ENCODE measurements around the gene ARID4A.
"Not testable (repeated sequence)": the region's sequence is repeated elsewhere in the genome, so short reads cannot be mapped to it uniquely, and the experiment has no call there.

Gene ARID4A, protein sequence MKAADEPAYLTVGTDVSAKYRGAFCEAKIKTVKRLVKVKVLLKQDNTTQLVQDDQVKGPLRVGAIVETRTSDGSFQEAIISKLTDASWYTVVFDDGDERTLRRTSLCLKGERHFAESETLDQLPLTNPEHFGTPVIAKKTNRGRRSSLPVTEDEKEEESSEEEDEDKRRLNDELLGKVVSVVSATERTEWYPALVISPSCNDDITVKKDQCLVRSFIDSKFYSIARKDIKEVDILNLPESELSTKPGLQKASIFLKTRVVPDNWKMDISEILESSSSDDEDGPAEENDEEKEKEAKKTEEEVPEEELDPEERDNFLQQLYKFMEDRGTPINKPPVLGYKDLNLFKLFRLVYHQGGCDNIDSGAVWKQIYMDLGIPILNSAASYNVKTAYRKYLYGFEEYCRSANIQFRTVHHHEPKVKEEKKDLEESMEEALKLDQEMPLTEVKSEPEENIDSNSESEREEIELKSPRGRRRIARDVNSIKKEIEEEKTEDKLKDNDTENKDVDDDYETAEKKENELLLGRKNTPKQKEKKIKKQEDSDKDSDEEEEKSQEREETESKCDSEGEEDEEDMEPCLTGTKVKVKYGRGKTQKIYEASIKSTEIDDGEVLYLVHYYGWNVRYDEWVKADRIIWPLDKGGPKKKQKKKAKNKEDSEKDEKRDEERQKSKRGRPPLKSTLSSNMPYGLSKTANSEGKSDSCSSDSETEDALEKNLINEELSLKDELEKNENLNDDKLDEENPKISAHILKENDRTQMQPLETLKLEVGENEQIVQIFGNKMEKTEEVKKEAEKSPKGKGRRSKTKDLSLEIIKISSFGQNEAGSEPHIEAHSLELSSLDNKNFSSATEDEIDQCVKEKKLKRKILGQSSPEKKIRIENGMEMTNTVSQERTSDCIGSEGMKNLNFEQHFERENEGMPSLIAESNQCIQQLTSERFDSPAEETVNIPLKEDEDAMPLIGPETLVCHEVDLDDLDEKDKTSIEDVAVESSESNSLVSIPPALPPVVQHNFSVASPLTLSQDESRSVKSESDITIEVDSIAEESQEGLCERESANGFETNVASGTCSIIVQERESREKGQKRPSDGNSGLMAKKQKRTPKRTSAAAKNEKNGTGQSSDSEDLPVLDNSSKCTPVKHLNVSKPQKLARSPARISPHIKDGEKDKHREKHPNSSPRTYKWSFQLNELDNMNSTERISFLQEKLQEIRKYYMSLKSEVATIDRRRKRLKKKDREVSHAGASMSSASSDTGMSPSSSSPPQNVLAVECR

DNA sequence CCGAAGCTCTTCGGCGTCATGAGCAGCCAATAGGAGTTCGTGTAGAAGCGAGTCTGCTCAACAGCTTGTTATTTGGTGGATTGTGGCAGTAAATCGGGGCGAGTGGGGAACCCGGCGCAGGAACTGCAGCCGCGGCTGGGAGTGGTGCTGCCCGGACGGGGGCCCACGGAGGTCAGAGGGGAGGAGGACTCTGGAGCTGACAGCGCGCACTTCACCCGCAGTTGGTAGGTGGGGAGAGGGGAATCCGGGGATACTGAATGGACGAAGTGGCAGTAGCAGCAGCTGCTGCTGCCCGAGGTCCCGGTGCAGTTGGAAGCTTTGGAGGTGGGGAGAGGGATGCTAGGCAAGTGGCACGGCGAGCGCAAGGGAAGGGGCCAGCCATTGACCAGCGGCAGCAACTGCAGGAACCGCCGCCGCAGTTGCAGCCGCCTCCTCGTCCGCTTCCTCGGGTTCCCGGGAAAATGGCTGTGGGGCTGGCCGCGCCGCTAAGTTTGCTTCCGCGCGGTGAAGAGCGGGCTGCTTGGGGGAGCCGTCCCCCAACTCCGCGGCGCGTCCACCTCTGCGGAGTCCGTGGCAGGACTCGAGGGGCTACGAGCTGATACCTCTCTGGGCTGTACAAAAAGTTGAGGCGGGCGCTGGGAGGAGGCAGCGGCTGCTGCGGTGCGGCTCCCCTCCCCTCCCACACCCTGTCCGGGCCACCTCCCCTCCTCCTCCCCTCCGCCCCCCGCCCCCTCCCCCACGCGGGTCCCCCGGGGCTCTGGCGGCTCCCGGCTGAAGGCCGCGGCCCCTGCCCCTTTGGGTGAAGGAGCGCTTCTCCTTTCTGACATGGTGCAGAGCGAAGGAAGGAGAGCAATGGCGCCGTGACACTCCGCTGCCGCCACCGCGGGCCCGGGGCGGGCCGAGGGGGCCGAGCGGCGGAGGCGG is at the start of gene ARID4A:
TSS of gene ARID4A (plus strand) at position 79 of the 924 bp plus-strand sequence. CDS start 1,300 bp downstream, outside the sequence.
- DNase-seq (ENCODE audit: low read depth) = no peak

DNA sequence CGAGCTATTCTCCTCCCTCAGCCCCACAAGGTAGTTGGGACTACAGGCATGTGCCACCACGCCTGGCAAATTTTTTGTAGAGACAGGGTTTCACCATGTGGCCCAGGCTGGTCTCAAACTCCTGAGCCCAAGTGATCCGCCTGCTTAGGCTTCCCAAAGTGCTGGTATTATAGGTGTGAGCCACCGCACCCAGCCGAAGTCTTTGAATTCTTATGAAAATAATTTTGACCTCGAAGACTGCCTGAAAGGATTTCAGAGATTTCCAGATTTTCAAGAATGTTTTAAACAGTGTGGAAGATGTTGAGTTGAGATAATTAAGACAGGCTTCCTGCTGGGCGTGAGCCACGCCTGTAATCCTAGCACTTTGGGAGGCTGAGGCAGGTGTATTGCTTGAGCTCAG is 48.7 kb upstream of the ARID4A start:
- DNase-seq (ENCODE audit: low read depth) = no peak

DNA sequence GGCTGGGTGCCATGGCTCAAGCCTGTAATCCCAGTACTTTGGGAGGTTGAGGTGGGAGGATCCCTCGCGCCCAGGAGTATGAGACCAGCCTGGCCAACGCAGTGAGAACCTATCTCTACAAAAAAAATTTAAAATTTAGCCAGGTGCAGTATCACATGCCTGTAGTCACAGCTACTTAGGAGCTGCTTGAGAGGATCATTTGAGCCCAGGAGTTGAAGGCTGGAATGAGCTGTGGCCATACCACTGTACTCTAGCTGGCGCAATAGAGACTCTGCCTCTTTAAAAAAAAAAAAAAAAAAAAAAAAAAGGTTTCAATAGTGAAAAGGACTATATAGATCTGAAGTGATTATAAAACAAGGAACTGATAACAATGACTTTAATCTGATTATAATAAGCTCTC is 40.2 kb upstream of the ARID4A start:
- no peak for DNase-seq (ENCODE audit: low read depth)

DNA sequence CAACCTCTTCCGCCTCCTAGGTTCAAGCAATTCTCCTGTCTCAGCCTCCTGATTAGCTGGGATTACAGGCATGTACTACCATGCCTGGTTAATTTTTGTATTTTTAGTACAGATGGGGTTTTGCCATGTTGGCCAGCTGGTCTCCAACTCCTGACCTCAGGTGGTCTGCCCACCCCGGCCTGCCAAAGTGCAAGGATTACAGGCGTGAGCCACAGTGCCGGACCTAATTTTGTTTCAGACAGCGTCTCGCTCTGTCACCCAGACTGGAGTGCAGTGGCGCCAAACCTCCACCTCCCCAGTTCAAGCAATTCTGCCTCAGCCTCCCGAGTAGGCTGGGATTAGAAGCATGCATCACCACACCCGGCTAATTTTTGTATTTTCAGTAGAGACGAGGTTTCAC is 36.4 kb upstream of the ARID4A start:
- DNase-seq (ENCODE audit: low read depth) = not testable (repeated sequence)

DNA sequence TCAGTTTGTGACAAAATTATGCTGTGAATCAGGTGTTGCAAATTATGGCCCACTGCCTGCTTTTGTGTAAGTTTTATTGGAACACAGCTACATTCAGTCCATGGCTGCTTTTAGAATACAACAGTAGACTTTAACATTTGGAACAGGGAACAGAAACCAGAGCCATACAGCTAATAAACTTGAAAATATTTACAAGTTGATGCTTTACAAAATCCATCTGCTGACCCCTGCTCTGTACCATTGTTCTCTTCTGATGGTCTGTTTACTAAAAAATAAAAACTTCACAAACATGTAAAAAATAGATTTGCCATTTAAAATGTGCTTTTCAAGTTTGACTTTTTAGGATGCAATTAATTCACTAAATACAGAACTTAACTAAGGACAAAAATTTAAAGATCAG is 33.0 kb upstream of the ARID4A start:
- no peak for DNase-seq (ENCODE audit: low read depth)

DNA sequence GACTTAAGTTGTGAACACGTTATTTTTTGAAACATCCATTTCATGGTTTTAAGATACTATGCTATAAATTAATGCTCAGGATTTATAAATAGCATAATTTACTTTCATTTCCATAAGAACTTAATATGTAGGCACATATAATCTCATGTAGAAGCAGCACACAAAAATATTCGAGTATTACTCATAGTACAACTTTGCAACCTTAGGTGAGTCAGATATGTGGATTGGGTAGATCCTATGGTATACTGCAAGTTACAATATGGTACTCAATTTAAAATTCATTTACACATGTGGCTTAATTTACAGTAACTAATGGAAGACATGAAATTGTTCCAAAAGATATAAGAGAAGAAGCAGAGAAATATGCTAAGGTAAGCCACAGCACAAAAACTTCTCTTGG is 27.7 kb upstream of the ARID4A start:
- DNase-seq (ENCODE audit: low read depth) = no peak

DNA sequence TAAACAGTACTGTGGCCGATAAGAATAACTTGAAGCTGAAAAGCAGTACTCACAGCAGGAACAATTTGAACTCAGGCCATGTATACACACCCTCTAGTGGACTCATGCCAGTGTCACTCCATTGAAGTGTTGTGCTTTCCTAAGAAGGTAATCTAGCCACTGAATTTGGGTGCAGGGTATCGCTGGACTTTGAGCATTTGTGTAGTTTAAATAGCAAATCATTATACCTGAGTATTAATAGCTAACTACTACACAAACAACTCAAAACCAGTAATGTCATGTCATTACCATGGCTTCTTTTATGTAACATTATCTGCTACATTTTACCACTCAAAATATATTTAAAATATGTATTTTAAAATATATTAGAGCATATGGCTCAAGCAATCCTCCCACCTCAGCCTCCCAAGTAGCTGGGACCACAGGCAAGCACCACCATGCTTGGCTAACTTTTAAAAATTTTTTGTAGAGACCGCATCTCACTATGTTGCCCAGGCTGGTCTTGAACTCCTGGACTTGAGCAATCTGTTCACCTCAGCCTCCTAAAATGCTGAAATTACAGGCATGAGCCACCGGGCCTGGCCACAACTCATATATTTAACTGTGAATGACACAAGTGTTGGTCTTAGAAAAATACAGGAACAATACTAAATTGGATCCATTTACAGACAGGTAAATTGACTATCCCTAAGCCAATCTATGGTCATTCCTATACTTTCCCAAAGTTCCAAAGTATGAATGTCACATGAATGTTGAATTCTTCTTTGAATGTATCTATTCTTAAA is 25.6 kb upstream of the ARID4A start:
- peak; percentile 10 for DNase-seq (ENCODE audit: low read depth)

DNA sequence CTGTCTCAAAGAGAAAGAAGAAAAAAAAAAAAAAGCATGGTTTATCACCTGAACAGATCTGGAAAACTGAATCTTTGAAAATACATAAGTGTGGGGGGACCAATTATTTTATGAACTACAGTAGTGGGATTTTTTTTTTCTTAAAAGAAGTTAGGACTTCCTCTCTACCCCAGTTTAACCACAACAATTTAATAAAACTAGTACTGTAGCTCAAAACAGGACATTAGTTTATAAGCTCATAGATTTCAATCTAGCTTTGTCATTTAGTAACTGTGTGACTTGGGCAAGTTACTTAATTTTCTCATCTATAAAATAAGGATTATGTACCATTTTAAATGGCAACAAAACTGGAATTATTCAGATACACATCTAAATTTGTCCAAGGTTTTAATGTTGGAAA is 23.5 kb upstream of the ARID4A start:
- no peak for DNase-seq (ENCODE audit: low read depth)

DNA sequence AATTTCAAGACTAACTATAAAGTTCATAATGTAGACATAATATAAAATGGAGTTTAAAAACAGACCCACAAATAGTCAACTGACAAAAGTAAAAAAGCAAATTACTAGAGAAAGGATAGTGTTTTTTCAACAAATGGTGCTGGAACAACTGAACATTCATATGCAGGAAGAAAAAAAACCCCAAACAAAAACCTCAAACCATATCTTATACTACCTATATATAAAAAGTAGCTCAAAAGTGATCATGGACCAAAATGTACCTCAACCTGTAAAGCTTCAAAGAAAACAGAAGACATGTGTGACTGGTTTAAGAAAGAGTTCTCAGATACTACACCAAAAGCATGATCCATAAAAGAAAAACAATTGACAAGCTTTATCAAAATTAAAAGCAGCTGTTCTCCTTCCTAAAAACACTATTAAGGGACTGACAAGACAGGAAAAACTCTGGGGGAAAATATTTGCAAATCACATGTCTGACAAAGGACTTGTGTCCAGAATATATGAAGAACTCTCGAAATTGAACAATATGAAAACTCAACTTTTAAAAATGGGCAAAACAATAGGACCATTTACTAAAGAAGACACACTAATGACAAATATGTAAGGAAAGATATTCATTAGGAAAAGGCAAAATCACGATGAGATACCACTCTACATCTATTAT is 22.7 kb upstream of the ARID4A start:
- no peak for DNase-seq (ENCODE audit: low read depth)

DNA sequence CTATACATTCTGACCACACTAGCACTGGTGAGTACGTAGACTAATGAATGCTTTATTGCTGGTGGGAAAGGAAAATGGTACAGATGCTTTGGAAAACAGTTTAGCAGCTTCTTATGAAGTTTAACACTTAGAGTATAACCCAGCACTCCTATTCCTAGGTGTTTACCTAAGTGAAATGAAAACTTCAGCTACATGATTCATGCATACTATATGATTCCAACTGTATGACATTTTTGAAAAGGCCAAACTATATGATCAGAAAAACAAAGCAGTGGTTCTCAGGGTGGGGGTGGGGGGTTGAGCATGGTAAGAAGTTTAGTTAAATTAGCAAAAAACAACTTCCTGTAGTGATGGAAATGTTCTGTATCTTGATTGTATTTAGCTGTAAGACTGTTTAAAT is 22.1 kb upstream of the ARID4A start:
- no peak for DNase-seq (ENCODE audit: low read depth)

DNA sequence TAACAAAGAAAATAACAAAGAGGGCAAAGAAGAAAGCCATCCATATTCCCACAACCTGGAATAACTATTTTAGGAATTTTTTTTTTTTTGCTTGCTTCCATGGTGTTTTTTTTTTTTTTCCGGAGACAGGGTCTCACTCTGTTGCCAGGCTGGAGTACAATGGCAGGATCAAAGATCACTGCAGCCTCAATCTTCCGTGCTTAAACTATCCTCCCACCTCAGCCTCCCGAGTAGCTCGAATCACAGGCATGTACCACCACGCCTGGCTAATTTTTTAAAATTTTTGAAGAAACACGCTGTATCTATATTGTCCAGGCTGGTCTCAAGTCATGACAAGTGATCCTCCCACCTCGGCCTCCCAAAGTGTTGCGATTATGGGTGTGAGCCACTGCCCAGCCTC is 20.2 kb upstream of the ARID4A start:
- no peak for DNase-seq (ENCODE audit: low read depth)

DNA sequence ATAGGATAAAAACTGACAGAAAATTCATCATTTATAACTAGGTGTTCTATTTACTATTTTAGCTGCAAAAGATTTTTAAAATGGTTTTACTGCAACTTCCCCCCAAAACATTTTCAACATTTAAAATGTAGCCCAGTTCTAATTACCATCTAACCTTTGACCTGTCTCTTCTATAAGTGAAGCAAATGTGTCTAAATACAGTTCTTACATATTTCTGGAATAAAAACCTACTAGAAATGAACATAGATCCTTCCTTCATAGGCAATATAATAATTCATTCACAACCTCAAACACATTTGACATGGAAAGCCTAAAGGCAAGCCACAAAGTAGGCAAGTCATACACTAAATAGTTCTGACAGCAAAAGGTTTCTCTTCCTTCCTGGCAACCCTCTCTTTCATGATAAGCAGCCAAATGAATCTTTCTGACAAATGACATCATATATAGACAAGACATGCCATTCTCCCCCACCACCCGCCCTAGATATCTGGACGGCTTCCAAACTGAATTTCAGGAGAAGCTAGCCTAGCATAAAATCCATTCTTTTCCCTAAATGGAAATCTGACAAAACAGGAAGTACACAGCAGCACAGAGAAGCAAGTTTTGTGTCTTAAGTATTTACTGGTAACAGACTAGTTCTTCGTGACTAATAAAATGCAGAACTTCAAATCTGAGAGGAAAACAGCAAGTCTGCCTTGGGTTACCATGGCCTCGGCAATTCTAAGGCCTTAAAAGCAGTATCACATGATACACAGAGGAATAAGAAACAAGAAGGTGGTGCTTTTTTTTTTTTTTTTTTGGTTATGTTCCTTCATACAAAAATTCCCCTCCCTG is 17.2 kb upstream of the ARID4A start:
- peak; percentile 87 for DNase-seq (ENCODE audit: low read depth)

DNA sequence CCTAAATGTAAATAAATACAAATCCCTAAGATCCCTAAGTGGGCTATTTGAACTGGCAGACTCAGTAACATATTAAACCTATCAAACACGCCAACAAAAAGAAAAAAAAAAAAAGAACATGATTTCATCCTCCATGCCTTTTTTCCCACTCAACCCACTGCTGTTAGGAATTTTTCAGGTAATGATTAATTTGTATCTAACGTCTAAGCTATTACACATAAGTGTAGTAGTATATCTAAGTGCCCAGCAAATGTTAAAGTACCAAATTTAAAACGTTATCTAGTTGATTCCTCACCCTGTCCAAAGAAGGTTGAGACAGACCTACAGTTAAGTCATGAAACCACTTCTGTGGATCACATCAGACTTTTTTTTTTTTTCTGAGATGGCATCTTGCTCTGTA is 16.4 kb upstream of the ARID4A start:
- DNase-seq (ENCODE audit: low read depth) = no peak

DNA sequence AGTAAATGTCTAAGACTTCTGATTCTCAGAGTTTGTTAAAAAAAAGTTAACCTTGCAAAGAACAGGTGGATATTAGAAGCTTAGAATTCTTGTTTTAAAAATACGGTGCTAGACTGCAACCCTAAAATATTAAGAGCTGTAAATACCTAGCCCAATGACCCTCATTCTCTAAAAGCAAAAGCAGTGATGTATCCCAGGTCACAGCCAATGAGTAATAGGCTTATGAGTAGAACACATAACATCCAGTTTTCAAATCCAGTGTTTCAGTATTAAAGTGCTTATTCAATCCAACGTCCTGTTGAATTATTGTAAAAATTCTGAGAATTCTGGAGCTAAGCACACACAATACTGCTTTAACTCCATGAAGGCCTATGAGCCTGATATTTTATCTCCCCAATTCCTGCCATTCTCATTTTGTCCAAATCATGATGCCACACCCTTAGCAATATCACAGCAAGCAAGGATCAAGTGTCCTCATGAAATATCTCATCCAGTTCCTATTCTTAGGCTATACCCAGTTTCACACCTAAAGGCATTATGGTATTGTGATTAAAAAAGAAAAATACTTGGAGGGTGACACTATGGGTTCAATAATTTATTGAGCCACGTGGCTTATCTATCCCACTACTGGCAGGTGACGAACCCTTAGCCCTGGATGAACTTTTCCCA is 15.3 kb upstream of the ARID4A start:
- no peak for DNase-seq (ENCODE audit: low read depth)

DNA sequence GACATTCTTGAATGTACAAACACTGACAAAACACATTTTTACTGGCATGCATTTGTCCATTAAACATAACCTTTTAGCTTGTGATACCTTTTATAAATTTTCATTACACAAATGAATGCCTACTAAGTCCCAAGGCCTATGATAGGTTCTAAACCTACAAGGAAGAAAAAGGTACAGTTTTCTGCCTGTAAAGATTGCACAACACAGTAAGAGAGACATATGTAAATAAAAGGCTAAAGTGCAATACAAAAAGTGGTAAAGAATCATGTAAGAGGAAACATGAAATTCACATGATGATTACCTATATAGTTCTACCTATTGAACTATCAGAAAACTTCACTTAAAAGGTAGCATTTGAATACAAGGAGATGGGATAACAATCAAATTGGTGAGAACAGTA is 14.6 kb upstream of the ARID4A start:
- DNase-seq (ENCODE audit: low read depth) = no peak

DNA sequence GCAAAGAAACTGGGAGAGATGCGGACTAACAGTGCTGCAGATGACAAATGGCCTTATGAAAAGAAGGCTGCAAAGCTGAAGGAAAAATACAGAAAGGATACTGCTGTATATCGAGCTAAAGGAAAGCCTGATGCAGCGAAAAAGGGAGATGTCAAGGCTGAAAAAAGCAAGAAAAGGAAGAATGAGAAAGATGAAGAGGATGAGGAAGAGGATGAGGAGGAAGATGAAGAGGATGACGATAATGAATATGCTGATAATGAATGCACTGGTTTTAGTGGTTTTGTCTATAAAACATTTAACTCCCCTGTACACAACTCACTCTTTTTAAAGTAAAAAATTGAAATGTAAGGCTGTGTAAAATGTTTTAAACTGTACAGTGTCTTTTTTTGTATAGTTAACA is 13.2 kb upstream of the ARID4A start:
- no peak for DNase-seq (ENCODE audit: low read depth)

DNA sequence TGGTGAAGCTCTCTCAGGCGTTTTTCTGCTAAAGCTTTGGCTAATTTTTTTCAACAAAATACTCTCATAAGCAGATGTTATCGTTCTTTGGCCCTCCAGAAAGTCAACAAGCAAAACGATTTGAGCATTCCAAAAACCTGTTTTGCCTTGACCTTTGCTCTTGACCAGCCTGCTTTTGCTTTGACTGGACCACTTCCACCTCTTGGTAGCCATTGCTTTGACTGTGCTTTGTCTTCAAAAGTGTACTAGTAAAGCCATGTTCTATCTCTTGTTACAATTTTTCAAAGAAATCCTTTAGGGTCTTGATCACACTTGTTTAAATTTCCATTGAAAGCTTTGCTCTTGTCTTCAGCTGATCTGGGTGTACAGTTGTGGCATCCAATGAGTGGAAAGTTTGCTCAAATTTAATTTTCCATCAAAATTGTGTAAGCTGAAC is 10.7 kb upstream of the ARID4A start:
- DNase-seq (ENCODE audit: low read depth) = no peak

DNA sequence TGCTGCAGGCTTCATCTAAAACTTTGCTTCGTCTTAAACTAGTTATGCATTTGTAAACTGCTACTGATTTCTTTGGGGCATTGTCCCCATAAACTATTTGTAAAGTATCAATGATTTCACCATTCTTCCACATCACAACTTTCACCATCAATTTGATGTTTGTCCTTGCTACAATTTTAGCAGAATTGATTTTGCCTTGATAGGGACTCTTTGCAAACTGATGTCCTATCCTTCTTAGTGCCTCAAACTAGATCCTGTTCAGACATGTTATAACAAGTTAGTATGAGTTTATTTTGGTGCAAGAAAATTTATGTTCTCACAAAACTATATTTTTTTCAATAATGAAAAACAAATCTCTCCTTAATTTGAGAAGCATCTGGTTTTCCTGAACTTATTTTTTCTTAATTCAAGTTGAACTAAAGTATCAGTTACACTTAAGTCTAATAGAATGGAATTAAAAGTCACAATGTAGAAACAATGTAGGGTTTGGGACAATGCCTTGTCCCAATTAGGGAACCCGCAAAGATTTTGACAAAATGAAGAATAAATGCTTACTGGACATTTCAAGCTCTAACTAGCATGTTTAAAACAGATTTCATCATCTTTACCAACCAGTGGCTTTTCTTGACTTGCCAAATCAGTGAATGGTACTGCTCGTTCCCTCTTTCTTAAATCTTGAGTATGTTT is 10.1 kb upstream of the ARID4A start:
- no peak for DNase-seq (ENCODE audit: low read depth)
